Caco-2 (cell line): ENCODE measurements around the gene DPP3. TPM values are rescaled to one million over a fixed set of nuclear protein-coding genes. Genes with fewer than 3 reads are reported as not detected.

Experiments used
- BruUV-seq: library from RNA; stranded (reverse); fragments of 400-500 nt; replicated peaks from 2 replicates; lab custom pipeline; 2021; lab: Mats Ljungman, UMichigan
- CTCF ChIA-PET: fragments of 300-600 bp; sonication (Branson Sonifier 250); formaldehyde crosslinking; loops from one replicate; lab custom pipeline; 2022; ENCODE audit warnings: antibody characterized with exemption; lab: Charles Lee
- POLR2A ChIA-PET: fragments of 300-600 bp; sonication (Branson Sonifier 250); formaldehyde crosslinking; loops from one replicate; lab custom pipeline; 2022; ENCODE audit warnings: antibody characterized with exemption; lab: Charles Lee
- DNase-seq, 2 experiments: peaks; one replicate each; pipeline versions ENCODE4 v3.0.0 to v3.0.0-alpha.2; 2020 to 2022
- H3K27me3 ChIP-seq: replicated peaks from 2 replicates; pipeline ENCODE4 v1.6.0; 2011; ENCODE audit warnings: low read length; ENCODE audit not compliant: control insufficient read depth, insufficient read depth
- H3K36me3 ChIP-seq: 2 replicates; pipeline ENCODE4 v1.5.1; 2011; ENCODE audit warnings: low read length; ENCODE audit not compliant: control insufficient read depth, insufficient read depth
- H3K4me1 ChIP-seq: fragments of 250-450 bp; sonication (Bioruptor Pico); 2 replicates; pipeline ENCODE4 v1.5.1; 2020; ENCODE audit warnings: mild to moderate bottlenecking
- H3K4me3 ChIP-seq: 2 replicates; pipeline ENCODE4 v1.5.1; 2011; ENCODE audit warnings: low read depth, mild to moderate bottlenecking, control low read depth, low read length
- H3K9me3 ChIP-seq: fragments of 250-450 bp; sonication (Bioruptor Pico); 2 replicates; pipeline ENCODE4 v1.5.1; 2020; ENCODE audit warnings: mild to moderate bottlenecking, moderate library complexity
- H3K27ac Mint-ChIP-seq: one replicate; pipeline ENCODE4 v1.8.0; 2022; ENCODE audit warnings: mixed read lengths; ENCODE audit not compliant: unreplicated experiment
- H3K27me3 Mint-ChIP-seq: one replicate; pipeline ENCODE4 v1.8.0; 2022; ENCODE audit warnings: mixed read lengths; ENCODE audit not compliant: insufficient read depth, unreplicated experiment
- H3K36me3 Mint-ChIP-seq: one replicate; pipeline ENCODE4 v1.8.0; 2022; ENCODE audit warnings: mild to moderate bottlenecking, mixed read lengths; ENCODE audit not compliant: insufficient read depth, unreplicated experiment
- H3K4me1 Mint-ChIP-seq: one replicate; pipeline ENCODE4 v1.8.0; 2022; ENCODE audit warnings: low read depth, mixed read lengths; ENCODE audit not compliant: unreplicated experiment
- H3K4me3 Mint-ChIP-seq: one replicate; pipeline ENCODE4 v1.8.0; 2022; ENCODE audit warnings: mild to moderate bottlenecking, moderate library complexity, mixed read lengths; ENCODE audit not compliant: unreplicated experiment
- H3K9me3 Mint-ChIP-seq: one replicate; pipeline ENCODE4 v1.8.0; 2022; ENCODE audit warnings: mixed read lengths; ENCODE audit not compliant: unreplicated experiment
- intact Hi-C: fragments of 100-400 bp; cut with micrococcal nuclease; formaldehyde crosslinking; loops from one replicate; pipeline ENCODE4 v1.10.0; 2022; ENCODE audit not compliant: unreplicated experiment
- total RNA-seq: library from RNA; stranded (reverse); gene quantifications from 2 replicates; pipeline ENCODE4 v1.2.3, GENCODE V29; 2022
- TF ChIP-seq, protein P1 (sequence below), 2 experiments: fragments of 200-600 bp in 1 of 2; IDR thresholded peaks; 1 replicate in 1 of 2; 2 replicates in 1 of 2; pipeline versions ENCODE4 v1.5.1 to v1.8.0; 2011 to 2022; ENCODE audit warnings: antibody characterized with exemption in 1 of 2, control low read depth in 1 of 2, inconsistent platforms in 1 of 2, low read depth in 1 of 2, low read length in 1 of 2, mild to moderate bottlenecking in 1 of 2, moderate library complexity in 1 of 2; ENCODE audit not compliant: insufficient read depth in 1 of 2, severe bottlenecking in 1 of 2, unreplicated experiment in 1 of 2

DPP3 gene
- total RNA-seq, 1 experiment from 2014 or later = 106 TPM

DNA sequence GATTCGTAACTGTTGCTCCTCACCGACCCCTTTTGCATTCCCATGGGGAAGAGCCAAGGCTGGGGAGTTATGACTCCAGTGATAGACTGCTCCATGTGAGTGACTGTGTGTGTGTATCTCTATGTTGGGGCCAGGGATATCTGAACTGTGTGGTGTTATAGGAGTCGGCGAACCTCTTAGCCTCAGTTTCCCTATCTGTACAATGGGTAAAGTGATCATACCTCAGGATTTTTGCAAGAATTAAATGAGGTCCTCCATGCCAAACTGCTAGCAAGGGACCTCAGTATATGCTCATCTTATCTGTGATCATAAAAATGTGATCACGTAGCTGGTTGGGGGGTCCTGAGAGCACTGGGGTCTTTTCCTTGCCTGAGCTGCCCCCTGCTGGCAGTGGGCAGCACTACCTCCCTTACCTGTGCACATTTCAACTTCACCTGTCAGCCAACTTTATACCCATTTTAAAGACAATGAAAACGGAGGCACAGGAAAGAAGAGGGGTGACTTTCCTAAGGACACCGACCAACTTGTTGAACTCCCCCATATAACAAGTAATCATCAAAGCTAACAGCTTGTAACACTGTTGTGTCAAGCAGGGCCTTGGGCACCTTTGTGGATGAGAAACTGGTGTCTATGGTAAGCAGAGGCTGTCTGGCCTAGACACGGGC, 1.4 kb upstream of the DPP3 start:
- H3K4me3 Mint-ChIP-seq = peak overlapping the region; percentile 89
- ChIA-PET CTCF (interaction anchor here (0.7 to 3.2 kb wide), 8 partner anchors 11 to 355 kb away, joined by 3 to 44 read pairs (median 10); partner anchors contain the start of genes MRPL11, NPAS4, PELI3 and RBM14), POLR2A (interaction anchor here (1.6 to 2.4 kb wide), 3 partner anchors 10 to 67 kb away, joined by 14 to 98 read pairs (median 20); partner anchors contain the start of genes PELI3 and ZDHHC24)
- intact Hi-C loops = loop anchor here (1.0 kb wide), 2 partner anchors 49 to 71 kb away; no protein-coding TSS in a partner anchor
- H3K9me3 ChIP-seq = no peaks in the 10 kb centered on the region
- H3K27ac Mint-ChIP-seq = peak overlapping the region; percentile 89
- H3K9me3 Mint-ChIP-seq = no peaks in the 10 kb centered on the region
- no peaks in the 10 kb centered on the region for H3K27me3 ChIP-seq
- peaks cover 64% of the 10 kb centered on the region for H3K36me3 Mint-ChIP-seq
- H3K27me3 Mint-ChIP-seq = no peaks in the 10 kb centered on the region
- peak overlapping the region; percentile 68 for H3K4me3 ChIP-seq
- peaks cover 6% of the 10 kb centered on the region; the same call in 1 of the 2 replicates for H3K4me1 ChIP-seq
- H3K4me1 Mint-ChIP-seq = peaks cover 24% of the 10 kb centered on the region
- DNase-seq = peak; percentile 58 to 68
- no TSS peak for BruUV-seq
- TF ChIP-seq, protein P1, sequence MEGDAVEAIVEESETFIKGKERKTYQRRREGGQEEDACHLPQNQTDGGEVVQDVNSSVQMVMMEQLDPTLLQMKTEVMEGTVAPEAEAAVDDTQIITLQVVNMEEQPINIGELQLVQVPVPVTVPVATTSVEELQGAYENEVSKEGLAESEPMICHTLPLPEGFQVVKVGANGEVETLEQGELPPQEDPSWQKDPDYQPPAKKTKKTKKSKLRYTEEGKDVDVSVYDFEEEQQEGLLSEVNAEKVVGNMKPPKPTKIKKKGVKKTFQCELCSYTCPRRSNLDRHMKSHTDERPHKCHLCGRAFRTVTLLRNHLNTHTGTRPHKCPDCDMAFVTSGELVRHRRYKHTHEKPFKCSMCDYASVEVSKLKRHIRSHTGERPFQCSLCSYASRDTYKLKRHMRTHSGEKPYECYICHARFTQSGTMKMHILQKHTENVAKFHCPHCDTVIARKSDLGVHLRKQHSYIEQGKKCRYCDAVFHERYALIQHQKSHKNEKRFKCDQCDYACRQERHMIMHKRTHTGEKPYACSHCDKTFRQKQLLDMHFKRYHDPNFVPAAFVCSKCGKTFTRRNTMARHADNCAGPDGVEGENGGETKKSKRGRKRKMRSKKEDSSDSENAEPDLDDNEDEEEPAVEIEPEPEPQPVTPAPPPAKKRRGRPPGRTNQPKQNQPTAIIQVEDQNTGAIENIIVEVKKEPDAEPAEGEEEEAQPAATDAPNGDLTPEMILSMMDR (IDR thresholded peaks at IDR 0.05; ENCODE audit: insufficient read depth in 1 of 2, low read depth in 1 of 2, low read length in 1 of 2, severe bottlenecking in 1 of 2, unreplicated experiment in 1 of 2) = peak; percentile 97 to 99
- H3K36me3 ChIP-seq = no peaks in the 10 kb centered on the region

DNA sequence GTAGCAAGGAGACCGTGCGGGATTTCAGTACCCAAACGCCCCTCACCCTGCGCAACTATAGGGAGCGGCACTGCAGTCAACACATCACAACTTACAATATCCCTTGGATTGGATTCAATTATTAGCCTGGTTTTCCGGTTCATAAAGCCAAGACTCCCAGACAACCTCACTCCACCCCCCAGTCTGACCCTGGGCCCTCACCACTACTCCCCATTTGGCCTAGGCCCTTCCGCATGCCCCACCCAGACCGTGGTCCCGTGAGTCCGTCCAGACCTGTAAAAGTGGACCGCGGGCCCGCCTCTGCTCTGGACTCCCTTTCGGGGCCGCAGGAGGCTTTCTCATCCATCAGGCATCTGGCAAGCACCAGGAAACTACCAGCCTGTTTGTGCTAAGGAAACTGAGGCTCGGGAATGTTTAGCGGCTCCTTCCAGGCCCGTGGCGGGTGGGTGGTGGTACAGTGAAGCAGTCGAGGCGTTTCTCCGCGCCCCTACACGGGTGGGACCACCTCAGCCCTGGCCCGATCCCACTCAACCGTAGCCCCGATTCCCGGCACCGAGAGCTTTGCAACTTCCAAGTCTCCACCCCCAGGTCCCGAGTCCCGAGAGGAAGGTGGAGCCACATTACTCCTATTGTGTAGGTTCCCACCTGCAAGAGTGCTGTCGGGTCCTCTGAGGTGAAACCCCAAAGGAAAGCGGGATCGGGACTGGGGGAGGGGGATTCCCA, 679 bp upstream of the DPP3 start:
- ChIA-PET POLR2A (interaction anchor here (0.6 to 2.4 kb wide), 24 partner anchors 10 to 364 kb away, joined by 3 to 98 read pairs (median 4); partner anchors contain the start of genes BBS1, CCDC87, MRPL11 and PELI3), CTCF (interaction anchor here (0.6 to 3.2 kb wide), 24 partner anchors 8 to 760 kb away, joined by 3 to 44 read pairs (median 6); partner anchors contain the start of genes ACTN3, CCDC87, CCS and MRPL11)
- Histone ChIP-seq H3K9me3 (no peaks in the 10 kb centered on the region), H3K4me3 (peak overlapping the region; percentile 68), H3K4me1 (peaks cover 6% of the 10 kb centered on the region; the same call in 1 of the 2 replicates), H3K36me3 (no peaks in the 10 kb centered on the region; the same call in 1 of the 2 replicates), H3K27me3 (no peaks in the 10 kb centered on the region)
- Mint-ChIP-seq H3K4me3 (peak overlapping the region; percentile 89), H3K27me3 (no peaks in the 10 kb centered on the region), H3K4me1 (peaks cover 24% of the 10 kb centered on the region), H3K36me3 (peaks cover 59% of the 10 kb centered on the region), H3K9me3 (no peaks in the 10 kb centered on the region), H3K27ac (peak overlapping the region; percentile 89)
- BruUV-seq = TSS peak; percentile 73
- TF ChIP-seq, protein P1 (IDR thresholded peaks at IDR 0.05; ENCODE audit: insufficient read depth in 1 of 2, low read depth in 1 of 2, low read length in 1 of 2, severe bottlenecking in 1 of 2, unreplicated experiment in 1 of 2) = no peak
- DNase-seq = peak; percentile 70 to 74
- intact Hi-C loops = loop anchor here (1.0 kb wide), 10 partner anchors 13 to 355 kb away; partner anchors contain the start of genes ACTN3, BBS1, MRPL11 and NPAS4
